GM12865 (cell line): ENCODE results near the gene SELENOT.
"Not testable (repeated sequence)": the region's sequence is repeated elsewhere in the genome, so short reads cannot be mapped to it uniquely, and the experiment has no call there.

Source experiments
- DNase-seq: peaks from one replicate; pipeline ENCODE4 v3.0.0; 2010; ENCODE audit warnings: low read depth
- H3K4me3 ChIP-seq: 2 replicates; pipeline ENCODE4 v1.5.1; 2011; ENCODE audit warnings: mild to moderate bottlenecking, low read depth, low read length, control low read depth
- CTCF ChIP-seq: IDR thresholded peaks from 2 replicates; pipeline ENCODE4 v1.5.1; 2011; ENCODE audit warnings: low read length, control low read depth, low read depth, inconsistent platforms; ENCODE audit not compliant: insufficient read depth; ENCODE audit errors: missing control alignments

SELENOT gene

GRCh38 chr3:150613709-150614480 lies 10.8 kb downstream of the SELENOT start:
- TF ChIP-seq CTCF, result no peak
- H3K4me3 ChIP-seq, result no peak overlapping the region
- no peak for DNase-seq

- TF ChIP-seq CTCF, result no peak
- no peak for DNase-seq
- H3K4me3 ChIP-seq, result no peak overlapping the region
Observed at GRCh38 chr3:150620002-150620689, 17.0 kb downstream of the SELENOT start.

- H3K4me3 ChIP-seq, DNase-seq: not testable (repeated sequence)
Observed at GRCh38 chr3:150622955-150623354, 19.8 kb downstream of the SELENOT start.

GRCh38 chr3:150623945-150624344 lies 20.8 kb downstream of the SELENOT start:
- TF ChIP-seq CTCF, result no peak
- H3K4me3 ChIP-seq, result no peak overlapping the region
- no peak for DNase-seq

- TF ChIP-seq CTCF, result no peak
- H3K4me3 ChIP-seq, result no peak overlapping the region
Observed at GRCh38 chr3:150626148-150626930, 23.2 kb downstream of the SELENOT start.

GRCh38 chr3:150627557-150627956 lies 24.4 kb downstream of the SELENOT start:
- no peak for DNase-seq
- no peak for TF ChIP-seq CTCF
- no peak overlapping the region for H3K4me3 ChIP-seq

More at GRCh38 chr3:150626148-150626930, 23.2 kb downstream of the SELENOT start:
- DNase-seq, result no peak
